ENCODE measurements around the gene MYH7. TPM values are rescaled to one million over a fixed set of nuclear protein-coding genes. Genes with fewer than 3 reads are reported as not detected.
"Not testable (repeated sequence)": the region's sequence is repeated elsewhere in the genome, so short reads cannot be mapped to it uniquely, and the experiment has no call there.

Gene MYH7
- total RNA-seq, 1 donor from 2014 or later: not detected

GRCh38 chr14:23387916-23388882, 47.3 kb downstream of the MYH7 start:
- Mint-ChIP-seq H3K4me3 (ENCODE audit: low read depth) (no peak overlapping the region), H3K27ac (no peak overlapping the region), H3K9me3 (ENCODE audit: low read depth) (no peaks in the 10 kb centered on the region), H3K4me1 (ENCODE audit: low read depth) (peaks cover 1% of the 10 kb centered on the region), H3K27me3 (peaks cover 43% of the 10 kb centered on the region), H3K36me3 (ENCODE audit: insufficient read depth) (no peaks in the 10 kb centered on the region)
- no peak for TF ChIP-seq CTCF (IDR thresholded peaks at IDR 0.05; ENCODE audit: unreplicated experiment)
- DNase-seq (ENCODE audit: low spot score, unreplicated experiment): no peak

- no peak for DNase-seq (ENCODE audit: low spot score, unreplicated experiment)
- Mint-ChIP-seq H3K9me3 (ENCODE audit: low read depth) (no peaks in the 10 kb centered on the region), H3K27me3 (peaks cover 46% of the 10 kb centered on the region), H3K27ac (no peak overlapping the region), H3K36me3 (ENCODE audit: insufficient read depth) (no peaks in the 10 kb centered on the region), H3K4me3 (ENCODE audit: low read depth) (no peak overlapping the region), H3K4me1 (ENCODE audit: low read depth) (peaks cover 1% of the 10 kb centered on the region)
- TF ChIP-seq CTCF (IDR thresholded peaks at IDR 0.05; ENCODE audit: unreplicated experiment): no peak
Observed at GRCh38 chr14:23386999-23387398, 48.5 kb downstream of the MYH7 start.

- H3K27me3 Mint-ChIP-seq: peaks cover 52% of the 10 kb centered on the region
- H3K9me3 Mint-ChIP-seq (ENCODE audit: low read depth); H3K36me3 Mint-ChIP-seq (ENCODE audit: insufficient read depth); DNase-seq (ENCODE audit: low spot score, unreplicated experiment); H3K4me3 Mint-ChIP-seq (ENCODE audit: low read depth); H3K4me1 Mint-ChIP-seq (ENCODE audit: low read depth); H3K27ac Mint-ChIP-seq: not testable (repeated sequence)
Observed at GRCh38 chr14:23386266-23386657, 49.2 kb downstream of the MYH7 start.

- no peak overlapping the region for H3K4me3 Mint-ChIP-seq (ENCODE audit: low read depth)
- H3K9me3 Mint-ChIP-seq (ENCODE audit: low read depth): no peaks in the 10 kb centered on the region
- no peak for DNase-seq (ENCODE audit: low spot score, unreplicated experiment)
- peaks cover 1% of the 10 kb centered on the region for H3K4me1 Mint-ChIP-seq (ENCODE audit: low read depth)
- no peak for TF ChIP-seq CTCF (IDR thresholded peaks at IDR 0.05; ENCODE audit: unreplicated experiment)
- peaks cover 57% of the 10 kb centered on the region for H3K27me3 Mint-ChIP-seq
- H3K36me3 Mint-ChIP-seq (ENCODE audit: insufficient read depth): no peaks in the 10 kb centered on the region
- no peak overlapping the region for H3K27ac Mint-ChIP-seq
Observed at GRCh38 chr14:23385642-23386265, 49.7 kb downstream of the MYH7 start.

- no peak for DNase-seq (ENCODE audit: low spot score, unreplicated experiment)
- Mint-ChIP-seq H3K27me3 (peaks cover 56% of the 10 kb centered on the region), H3K4me1 (ENCODE audit: low read depth) (peaks cover 1% of the 10 kb centered on the region), H3K9me3 (ENCODE audit: low read depth) (no peaks in the 10 kb centered on the region), H3K4me3 (ENCODE audit: low read depth) (no peak overlapping the region), H3K27ac (no peak overlapping the region), H3K36me3 (ENCODE audit: insufficient read depth) (no peaks in the 10 kb centered on the region)
- TF ChIP-seq CTCF (IDR thresholded peaks at IDR 0.05; ENCODE audit: unreplicated experiment): no peak
Observed at GRCh38 chr14:23385244-23385641, 50.2 kb downstream of the MYH7 start.
